HG03571 (cell line): Measurements from ENCODE around the gene ADAMTS18.
"Not testable (repeated sequence)": the region's sequence is repeated elsewhere in the genome, so short reads cannot be mapped to it uniquely, and the experiment has no call there.

Source experiments
- ATAC-seq: cut with Tn5 transposase; IDR thresholded peaks from one replicate; pipeline ENCODE4 v1.9.1; 2021; ENCODE audit not compliant: unreplicated experiment

Gene ADAMTS18, protein sequence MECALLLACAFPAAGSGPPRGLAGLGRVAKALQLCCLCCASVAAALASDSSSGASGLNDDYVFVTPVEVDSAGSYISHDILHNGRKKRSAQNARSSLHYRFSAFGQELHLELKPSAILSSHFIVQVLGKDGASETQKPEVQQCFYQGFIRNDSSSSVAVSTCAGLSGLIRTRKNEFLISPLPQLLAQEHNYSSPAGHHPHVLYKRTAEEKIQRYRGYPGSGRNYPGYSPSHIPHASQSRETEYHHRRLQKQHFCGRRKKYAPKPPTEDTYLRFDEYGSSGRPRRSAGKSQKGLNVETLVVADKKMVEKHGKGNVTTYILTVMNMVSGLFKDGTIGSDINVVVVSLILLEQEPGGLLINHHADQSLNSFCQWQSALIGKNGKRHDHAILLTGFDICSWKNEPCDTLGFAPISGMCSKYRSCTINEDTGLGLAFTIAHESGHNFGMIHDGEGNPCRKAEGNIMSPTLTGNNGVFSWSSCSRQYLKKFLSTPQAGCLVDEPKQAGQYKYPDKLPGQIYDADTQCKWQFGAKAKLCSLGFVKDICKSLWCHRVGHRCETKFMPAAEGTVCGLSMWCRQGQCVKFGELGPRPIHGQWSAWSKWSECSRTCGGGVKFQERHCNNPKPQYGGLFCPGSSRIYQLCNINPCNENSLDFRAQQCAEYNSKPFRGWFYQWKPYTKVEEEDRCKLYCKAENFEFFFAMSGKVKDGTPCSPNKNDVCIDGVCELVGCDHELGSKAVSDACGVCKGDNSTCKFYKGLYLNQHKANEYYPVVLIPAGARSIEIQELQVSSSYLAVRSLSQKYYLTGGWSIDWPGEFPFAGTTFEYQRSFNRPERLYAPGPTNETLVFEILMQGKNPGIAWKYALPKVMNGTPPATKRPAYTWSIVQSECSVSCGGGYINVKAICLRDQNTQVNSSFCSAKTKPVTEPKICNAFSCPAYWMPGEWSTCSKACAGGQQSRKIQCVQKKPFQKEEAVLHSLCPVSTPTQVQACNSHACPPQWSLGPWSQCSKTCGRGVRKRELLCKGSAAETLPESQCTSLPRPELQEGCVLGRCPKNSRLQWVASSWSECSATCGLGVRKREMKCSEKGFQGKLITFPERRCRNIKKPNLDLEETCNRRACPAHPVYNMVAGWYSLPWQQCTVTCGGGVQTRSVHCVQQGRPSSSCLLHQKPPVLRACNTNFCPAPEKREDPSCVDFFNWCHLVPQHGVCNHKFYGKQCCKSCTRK (N-terminal part only)

DNA sequence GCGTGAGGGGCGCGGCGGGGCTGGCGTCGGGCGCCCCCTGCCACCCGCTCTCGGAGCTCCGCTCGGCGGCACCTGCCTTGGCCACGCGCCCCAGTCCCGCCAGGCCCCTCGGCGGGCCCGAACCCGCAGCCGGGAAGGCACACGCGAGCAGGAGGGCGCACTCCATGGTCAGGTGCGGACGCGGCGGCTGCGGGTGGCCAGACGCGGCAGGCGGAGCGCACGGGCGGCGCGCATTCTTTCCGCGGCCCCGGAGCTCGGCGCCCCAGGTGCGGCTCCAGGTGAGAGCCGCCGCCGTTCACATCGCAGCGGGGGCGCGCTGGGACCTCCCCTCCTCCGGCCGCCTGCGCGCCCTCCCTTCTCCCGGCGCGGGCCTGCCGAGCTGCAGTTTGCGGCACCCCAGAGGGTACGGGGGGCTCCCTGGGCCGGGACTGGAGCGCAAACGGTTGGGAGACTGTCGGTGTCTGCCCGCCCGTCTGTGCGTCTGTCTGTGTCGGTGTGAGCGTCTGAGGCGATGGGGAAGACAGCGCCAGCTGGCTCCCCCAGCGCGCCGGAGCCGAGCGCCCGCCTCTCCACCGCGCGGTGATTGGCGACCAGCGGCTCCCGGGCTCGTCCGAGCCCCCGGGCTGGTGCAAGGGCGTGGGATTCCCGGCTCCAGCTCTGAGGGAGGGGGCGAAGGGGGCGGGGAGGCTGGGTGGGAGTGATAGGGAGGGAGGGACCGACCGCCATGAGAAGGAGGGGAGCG, at the start of gene ADAMTS18:
ADAMTS18 (minus strand) TSS at position 505 of the 742 bp plus-strand sequence; CDS start at position 166, 339 bp downstream.
- ATAC-seq: no peak

DNA sequence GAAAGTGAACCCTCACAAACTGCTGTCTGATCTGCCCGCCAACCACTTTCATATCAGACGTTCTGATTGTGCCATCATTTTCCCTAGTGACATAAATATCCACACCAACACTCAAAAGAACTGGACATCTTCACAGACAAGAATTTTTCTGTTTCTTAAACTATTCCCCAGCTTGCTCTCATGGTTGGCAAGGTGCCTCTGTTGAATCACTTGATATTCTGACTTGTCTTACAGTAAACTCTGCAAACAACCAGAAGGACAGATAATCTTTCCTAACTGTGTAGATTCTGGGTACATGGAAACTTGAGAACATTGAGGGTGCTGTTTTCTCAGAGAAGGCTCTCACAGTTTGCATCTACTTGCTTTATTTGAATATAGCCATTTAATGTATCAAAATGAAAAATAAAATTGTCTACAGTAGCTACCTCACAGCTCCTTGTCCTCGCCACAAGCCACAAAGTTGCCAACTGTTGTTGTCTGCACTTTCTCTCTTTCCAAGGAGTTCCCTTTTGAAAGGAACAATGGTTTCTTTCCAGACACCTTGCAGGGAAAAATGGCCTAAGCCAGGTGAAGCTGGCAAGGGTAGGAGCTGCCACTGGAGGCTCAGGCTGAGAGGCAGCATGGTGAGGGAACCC, 46.0 kb upstream of the ADAMTS18 start:
- no peak for ATAC-seq

DNA sequence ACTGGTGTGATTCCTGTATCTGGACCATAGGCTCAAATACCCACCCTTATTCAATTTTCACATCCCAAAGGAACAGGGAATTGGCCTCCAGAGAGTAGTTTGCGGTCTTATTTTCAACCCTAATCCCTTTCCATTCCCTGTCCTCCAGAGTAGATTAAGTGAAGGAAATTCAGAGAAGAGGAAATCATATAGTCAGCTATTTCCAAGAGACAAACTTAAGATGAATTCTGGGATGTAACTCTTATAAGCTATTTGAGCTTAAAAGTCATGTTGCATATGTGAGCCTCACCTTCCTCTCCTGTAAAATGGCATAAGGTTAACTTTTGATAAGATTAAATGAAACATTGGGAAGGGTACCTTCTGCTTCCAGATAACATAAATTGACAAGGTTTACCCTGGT, 37.4 kb upstream of the ADAMTS18 start:
- ATAC-seq: no peak

DNA sequence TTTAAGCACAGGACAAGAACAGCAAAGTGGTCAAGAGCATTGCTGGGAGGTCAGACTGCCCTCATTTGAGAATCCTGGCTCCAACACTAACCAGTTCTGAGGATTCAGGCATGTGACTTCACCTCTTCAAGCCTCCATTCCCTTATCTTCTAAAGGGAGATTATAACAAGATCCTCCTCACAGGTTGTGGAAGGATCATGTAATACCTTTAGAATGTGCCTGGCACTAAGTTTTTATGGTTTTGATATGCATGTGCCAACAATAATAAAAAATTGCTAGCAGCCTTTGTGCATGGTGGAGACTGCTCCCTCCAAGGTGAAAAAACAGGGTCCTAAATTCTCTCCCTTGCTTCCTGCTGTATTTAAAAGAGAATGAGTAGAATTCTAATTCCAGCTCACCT, 36.0 kb upstream of the ADAMTS18 start:
- ATAC-seq: no peak

DNA sequence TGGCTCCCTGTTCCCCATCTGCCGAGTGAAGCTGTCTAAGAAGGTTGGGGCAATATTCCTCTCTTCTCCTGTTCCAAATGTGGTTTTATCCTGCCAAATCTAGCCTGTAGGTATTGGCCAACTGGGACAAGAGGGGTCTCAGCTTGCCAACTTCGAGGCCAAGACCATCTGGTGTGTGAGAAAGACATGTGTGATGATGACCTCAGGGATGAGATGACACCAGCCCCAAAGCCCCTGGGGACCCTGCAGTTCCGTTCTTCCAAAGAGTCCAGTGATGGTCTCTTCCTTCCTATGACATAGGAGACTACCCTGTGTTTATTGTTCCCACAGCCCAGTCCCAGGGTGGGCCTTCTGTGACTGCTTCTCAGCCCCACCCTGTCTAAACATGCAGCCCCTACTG, 34.8 kb upstream of the ADAMTS18 start:
- ATAC-seq: no peak

DNA sequence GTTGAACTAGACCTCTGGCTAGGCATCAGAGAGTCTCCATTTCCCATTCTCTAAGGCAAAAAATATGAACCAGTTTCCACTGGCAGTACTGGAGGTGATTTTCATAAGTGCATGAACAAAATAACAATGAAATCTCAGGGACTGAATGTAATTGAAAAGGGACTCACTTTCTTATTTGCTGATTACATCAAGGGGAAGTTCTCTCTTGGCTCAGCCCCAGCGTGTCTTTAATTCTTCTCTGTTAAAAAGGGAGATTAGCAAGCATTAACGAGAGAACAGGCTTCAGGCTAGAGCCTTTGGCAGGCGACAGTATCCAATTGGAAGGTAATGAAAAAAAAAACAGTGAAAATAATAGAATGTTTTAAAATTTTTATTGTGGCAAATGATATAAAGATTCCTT, 34.0 kb upstream of the ADAMTS18 start:
- no peak for ATAC-seq

DNA sequence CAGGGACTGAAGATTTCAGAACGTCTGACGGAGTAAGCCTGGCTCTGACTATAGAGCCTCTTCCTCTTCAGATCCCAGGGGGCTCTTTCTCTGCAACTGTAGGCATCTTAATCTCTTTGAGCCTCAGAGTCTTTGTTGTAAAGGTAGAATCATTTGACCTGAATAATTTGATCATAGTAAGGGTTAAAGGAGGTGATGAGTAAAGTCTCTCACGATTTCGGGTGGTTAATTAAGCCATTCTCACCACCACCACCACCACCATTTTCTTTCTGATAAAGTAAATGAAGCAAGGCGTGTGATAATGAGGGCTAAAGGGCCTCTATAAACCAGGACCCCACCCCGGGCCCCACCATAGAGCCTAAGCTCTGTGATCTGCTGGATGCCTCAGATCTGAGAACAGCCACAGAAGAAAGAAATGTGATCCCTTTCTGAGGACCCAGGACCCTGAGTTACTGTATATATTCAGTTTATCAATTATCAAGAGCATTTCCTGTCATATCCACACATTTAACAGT, 33.0 kb upstream of the ADAMTS18 start:
- ATAC-seq: no peak

DNA sequence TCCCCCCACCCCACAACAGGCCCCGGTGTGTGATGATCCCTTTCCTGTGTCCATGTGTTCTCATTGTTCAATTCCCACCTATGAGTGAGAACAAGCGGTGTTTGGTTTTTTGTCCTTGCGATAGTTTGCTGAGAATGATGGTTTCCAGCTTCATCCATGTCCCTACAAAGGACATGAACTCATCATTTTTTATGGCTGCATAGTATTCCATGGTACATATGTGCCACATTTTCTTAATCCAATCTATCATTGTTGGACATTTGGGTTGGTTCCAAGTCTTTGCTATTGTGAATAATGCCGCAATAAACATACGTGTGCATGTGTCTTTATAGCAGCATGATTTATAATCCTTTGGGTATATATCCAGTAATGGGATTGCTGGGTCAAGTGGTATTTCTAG, 28.8 kb upstream of the ADAMTS18 start:
- ATAC-seq: not testable (repeated sequence)

DNA sequence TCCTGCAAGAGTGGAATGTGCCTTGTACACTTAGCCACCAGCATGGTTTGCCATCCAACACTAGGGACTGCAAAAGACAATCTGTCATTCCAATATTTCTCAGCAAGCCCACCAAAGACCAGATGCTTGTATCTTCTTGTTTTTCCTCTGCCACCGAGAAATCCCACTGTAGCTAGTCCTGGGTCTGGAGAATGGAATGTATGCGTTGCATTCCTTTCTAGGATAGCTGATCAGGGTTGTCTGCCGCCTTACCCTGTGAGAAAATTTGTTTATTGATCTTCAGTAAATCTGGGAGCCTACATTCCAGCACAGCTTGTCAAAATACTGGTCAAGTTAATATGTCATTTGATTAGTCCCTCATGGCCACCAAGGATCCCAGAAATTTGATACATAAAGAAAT, 28.1 kb upstream of the ADAMTS18 start:
- ATAC-seq: no peak

DNA sequence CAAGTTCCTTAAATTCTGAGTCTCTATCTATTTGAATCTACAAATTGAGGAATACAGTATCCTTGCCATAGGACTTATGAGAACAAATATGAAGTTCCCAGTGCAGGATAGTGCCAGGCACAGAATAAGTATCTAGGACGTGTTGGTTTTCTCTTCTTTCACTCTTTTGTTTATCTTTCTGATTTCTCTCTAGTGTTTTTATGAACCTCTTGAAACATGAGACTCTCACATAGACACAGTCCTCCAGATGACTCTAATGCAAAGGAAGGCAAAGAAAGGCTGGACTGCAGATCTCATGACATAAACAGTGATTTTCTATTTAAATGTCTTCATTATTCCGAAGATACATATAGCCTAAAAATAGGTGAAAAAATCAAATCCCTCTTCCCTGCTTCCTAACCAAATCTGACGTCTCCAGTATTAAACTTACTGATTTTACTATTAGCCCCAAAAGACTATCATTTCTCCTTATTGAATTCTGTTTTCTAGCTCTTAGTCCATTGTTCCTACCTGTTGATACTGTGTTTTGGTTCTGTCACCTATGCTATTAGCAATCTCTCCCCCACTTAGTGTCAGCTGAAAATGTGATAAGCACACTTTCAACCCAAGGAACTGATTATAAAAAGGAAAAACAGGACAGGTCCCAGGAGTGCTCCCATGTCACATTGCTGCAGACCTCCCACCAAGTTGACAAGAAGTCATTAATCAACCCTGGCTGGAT, 24.9 kb upstream of the ADAMTS18 start:
- no peak for ATAC-seq

DNA sequence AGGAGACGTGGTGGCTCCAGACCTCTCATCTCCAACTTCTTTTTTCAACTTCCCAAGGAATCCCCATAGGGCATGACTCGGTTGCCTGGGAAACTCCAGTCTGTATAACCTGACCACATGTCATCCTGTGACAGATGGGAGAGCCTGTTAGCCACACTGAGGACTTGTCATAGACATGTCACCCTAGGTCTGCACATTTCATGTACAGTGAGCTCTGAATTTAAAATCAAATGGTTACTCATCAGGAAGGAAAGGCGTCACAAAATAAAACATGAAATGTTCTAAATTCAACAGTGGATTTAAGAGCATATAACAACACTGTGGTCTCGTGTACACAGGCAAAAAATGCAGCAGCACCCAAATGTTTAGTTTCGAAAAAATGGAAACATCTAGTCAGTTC, 22.2 kb upstream of the ADAMTS18 start:
- ATAC-seq: no peak

DNA sequence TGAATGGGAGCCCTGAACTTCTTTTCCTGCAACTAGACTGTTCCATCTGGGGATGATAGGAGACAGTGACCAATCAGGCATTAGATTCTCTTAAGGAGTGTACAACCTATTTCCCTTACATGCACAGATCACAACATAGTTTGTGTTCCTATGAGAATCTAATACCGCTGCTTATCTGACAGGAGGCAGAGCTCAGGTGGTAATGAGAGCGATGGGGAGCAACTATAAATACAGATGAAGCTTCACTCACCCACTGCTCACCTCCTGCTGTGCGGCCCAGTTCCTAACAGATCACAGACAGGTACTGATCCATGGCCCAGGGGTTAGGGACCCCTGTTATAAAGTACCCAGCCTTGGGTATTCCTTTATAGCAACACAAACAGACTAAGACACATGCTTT, 17.4 kb upstream of the ADAMTS18 start:
- ATAC-seq: no peak

DNA sequence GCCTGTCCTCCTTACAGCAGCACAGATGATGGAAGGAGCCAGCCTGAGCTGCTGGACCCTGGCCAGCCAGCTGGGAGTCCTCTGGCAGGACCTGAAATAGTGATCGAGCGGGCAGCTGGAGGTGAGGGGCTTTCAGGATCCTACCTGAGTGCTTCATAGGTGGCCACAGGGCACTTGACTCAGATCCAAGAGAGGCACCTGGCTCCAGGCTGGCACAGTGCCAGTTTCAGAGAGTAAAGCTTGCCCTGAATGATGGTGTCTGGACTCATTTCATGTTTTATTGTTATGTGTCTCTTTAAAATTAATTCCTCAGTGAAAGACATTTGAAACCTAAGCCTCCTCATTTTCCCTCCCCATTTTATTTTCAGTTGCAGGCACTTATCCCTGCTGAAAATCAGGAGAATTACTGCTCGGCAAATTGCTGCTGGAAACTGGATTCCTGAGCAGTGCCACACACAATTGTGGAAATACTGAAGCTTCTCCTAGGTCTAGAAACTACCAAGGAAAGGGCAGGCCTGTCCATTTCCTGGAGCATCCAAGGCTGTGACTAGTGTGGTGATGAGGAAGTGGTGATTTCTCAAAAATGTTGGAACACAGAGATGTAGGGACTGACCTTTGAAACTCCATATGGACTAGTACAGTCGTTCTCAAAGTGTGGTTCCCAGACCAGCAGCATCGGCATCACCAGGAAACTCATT, 16.1 kb upstream of the ADAMTS18 start:
- no peak for ATAC-seq

DNA sequence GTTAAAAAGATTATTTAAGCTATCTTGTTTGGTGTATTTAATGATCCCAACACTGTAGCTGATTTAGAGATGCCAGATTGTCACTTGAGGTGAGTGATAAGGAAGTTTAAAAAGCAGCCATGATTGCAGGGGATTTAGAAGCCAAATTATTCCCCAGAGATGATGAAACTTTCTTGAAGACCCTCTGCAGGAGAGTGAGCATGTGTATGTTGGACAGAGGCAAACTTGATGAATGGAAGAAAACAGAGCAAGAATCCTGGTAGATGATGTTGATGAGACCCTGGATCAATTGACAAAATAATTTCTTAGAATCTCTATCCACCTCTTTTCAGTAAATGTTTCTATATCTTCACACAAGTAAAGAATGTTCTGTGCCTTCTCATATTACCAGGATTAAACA, 14.4 kb upstream of the ADAMTS18 start:
- ATAC-seq: no peak

DNA sequence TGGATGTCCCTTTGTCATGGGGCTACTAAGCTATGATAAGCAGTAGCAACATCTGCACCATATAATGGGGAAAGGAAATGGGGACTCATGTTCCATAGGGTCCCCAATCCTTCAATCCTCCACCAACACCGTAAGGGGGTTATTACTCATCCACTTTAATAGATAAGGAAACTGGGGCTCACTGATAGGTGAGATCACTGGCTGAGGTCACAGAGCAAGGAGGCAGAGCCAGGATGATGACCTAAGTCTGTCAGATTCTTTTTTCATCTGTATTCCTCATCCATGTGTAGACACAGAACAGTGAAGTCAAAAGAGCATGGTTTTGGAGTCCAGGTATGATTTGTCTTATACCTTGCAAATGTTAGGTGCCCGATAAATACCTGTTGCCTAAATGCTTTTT, 10.5 kb upstream of the ADAMTS18 start:
- ATAC-seq: no peak

DNA sequence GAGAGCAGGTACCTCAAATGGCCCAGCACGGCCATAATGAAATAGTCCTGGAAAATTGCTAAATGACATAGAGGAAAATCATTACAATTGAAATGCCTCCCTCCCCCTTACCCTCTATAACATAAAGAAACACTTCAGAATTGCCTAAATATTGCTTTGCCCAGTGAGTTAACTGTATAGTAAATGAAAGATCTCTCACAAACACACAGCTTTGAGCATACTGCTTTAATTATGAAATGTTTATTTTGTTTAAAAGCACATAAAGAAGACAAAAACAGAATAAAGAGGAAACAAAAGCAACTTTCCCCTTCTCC, 9.3 kb upstream of the ADAMTS18 start:
- no peak for ATAC-seq

DNA sequence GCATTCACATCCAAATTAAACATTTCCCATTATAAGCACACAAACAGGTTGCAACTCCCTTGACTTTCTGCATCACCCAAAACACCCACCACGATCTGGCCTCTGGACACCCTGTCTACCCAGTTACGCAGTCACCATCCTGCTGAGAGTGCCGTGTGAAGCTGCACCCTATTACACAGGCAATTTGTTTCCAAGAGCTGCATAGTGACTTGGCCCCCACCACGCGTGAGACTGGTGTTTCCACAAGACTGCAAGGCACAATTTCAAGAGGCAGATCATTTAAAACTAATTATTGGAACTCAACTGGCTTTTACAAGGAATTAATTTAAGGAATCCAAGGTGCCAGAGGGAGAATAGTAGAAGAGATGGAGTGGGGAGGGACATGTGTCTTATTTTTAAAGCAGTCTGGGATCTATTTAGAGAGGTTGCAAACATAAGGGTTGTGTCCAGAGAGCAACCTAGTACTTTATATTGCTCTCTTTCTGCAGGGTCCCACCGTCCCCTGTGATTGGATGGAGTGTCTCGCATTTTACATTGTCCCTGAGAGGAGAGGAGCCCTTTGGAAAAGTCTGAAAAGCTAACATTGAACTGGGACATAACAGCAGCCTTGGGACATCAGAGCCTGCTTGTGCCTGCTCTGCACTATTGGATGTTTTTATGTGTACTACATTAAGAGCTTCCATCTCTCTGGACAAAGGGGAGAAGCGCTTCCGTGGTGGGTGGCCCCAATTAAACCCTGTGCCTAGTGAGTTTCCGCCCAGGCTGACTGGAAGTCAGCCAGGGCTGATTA, 8.7 kb upstream of the ADAMTS18 start:
- ATAC-seq: no peak

DNA sequence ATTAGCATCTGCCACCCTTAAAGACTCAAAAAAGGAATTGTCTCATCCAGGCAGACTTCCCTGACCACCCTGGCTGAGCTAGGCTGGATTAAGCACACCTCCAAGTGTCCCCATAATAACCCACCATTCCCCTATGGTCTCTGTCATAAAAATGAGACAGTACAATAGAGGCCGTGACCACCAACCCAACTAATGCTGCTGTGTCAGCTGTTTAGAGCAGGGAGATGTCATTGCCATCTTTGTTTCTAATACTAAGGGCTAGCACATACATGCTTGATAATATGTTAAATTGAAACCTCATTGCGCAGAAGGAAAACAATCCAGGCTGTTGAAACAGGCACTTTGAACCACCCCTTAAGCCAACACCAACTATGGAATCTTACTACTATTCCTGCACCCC, 7.2 kb upstream of the ADAMTS18 start:
- no peak for ATAC-seq
